Hepatocyte (in vitro differentiated cells): Measurements from ENCODE around the gene ASB8. TPM values are rescaled to one million over a fixed set of nuclear protein-coding genes. Genes with fewer than 3 reads are reported as not detected.
"Not testable (repeated sequence)": the region's sequence is repeated elsewhere in the genome, so short reads cannot be mapped to it uniquely, and the experiment has no call there.

Experiments
- DNase-seq: peaks from one replicate; pipeline ENCODE4 v3.0.0-alpha.2; 2016; ENCODE audit warnings: low spot score
- H2AFZ ChIP-seq: fragments of 200-600 bp; sonication (generic); 2 replicates; pipeline ENCODE4 v1.6.0; 2016; ENCODE audit warnings: antibody characterized with exemption, mild to moderate bottlenecking
- H3K27ac ChIP-seq: fragments of 200-600 bp; sonication (generic); 2 replicates; pipeline ENCODE4 v1.5.1; 2016; ENCODE audit warnings: mild to moderate bottlenecking
- H3K27me3 ChIP-seq: fragments of 200-600 bp; sonication (generic); 2 replicates; pipeline ENCODE4 v1.6.1; 2016
- H3K36me3 ChIP-seq: fragments of 200-600 bp; sonication (generic); replicated peaks from 2 replicates; pipeline ENCODE4 v1.5.1; 2016; ENCODE audit warnings: low read depth; ENCODE audit not compliant: insufficient read depth
- H3K4me1 ChIP-seq: fragments of 200-600 bp; sonication (generic); 2 replicates; pipeline ENCODE4 v1.5.1; 2016; ENCODE audit warnings: mild to moderate bottlenecking, moderate library complexity; ENCODE audit not compliant: insufficient read depth
- H3K4me2 ChIP-seq: fragments of 200-600 bp; sonication (generic); 2 replicates; pipeline ENCODE4 v1.6.0; 2016
- H3K4me3 ChIP-seq: fragments of 200-600 bp; sonication (generic); 2 replicates; pipeline ENCODE4 v1.5.1; 2016; ENCODE audit warnings: mild to moderate bottlenecking
- H3K79me2 ChIP-seq: fragments of 200-600 bp; sonication (generic); 2 replicates; pipeline ENCODE4 v1.6.0; 2017; ENCODE audit warnings: mild to moderate bottlenecking
- H3K9me2 ChIP-seq: fragments of 200-600 bp; sonication (generic); replicated peaks from 2 replicates; pipeline ENCODE4 v1.6.0; 2017; ENCODE audit warnings: mild to moderate bottlenecking; ENCODE audit not compliant: insufficient read depth
- H3K9me3 ChIP-seq: fragments of 200-600 bp; sonication (generic); 2 replicates; pipeline ENCODE4 v1.5.1; 2016; ENCODE audit warnings: low read depth, mild to moderate bottlenecking
- H4K20me1 ChIP-seq: fragments of 200-600 bp; sonication (generic); 2 replicates; pipeline ENCODE4 v1.6.0; 2016; ENCODE audit warnings: mild to moderate bottlenecking; ENCODE audit not compliant: insufficient read depth, poor library complexity, severe bottlenecking
- EZH2 ChIP-seq: fragments of 200-600 bp; sonication (generic); IDR thresholded peaks from 2 replicates; pipeline ENCODE4 v1.6.1; 2016; ENCODE audit warnings: antibody characterized with exemption, mild to moderate bottlenecking, borderline replicate concordance
- EZH2phosphoT487 ChIP-seq: fragments of 200-600 bp; sonication (generic); IDR thresholded peaks from one replicate; pipeline ENCODE4 v1.6.1; 2018; ENCODE audit warnings: antibody characterized with exemption, mild to moderate bottlenecking, low read depth, moderate library complexity; ENCODE audit not compliant: unreplicated experiment, severe bottlenecking
- WGBS: methylation state at CpG from one replicate; pipeline ENCODE4 v1.1.6; 2016; ENCODE audit warnings: low lambda C conversion rate; ENCODE audit errors: missing lambda C conversion rate; 5-methylcytosine and 5-hydroxymethylcytosine counted together
- polyA plus RNA-seq: library from polyadenylated mRNA; unstranded; fragments of >200 nt; fragmentation: Nextera tagmentation; extraction: Ambion mirVana; gene quantifications from 2 replicates; pipeline ENCODE4 v1.2.1, GENCODE V29; 2016
- total RNA-seq: library from RNA; depleted of rRNA; stranded (reverse); fragments of >200 nt; gene quantifications from 2 replicates; pipeline ENCODE4 v1.2.3, GENCODE V29; 2014
- TF ChIP-seq, protein P1 (sequence below): fragments of 200-600 bp; sonication (generic); IDR thresholded peaks from 2 replicates; pipeline ENCODE4 v1.5.1; 2016; ENCODE audit warnings: antibody characterized with exemption, mild to moderate bottlenecking; ENCODE audit not compliant: poor library complexity

Gene ASB8
- total and polyA plus RNA-seq, 2 experiments from 2014 or later: 27.2 to 29.0 TPM

DNA sequence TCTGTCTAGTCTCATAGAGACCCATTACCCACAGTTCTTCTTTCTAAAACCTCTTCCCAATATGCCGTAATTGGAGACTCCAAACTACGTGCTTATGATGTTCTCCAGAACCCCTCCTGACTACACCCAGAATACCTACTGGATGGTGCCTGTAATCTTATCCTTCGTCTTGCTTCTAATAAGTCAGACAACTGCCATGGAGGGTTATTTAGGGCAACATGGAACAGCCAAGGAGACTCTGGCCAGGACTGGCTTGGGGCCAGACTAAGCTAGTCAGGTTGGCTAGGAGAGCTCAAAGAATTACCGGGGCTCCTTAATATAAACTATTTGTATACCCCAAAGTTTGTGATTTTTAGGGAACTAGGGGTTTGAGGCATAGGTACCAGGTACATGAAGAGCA, 31.3 kb downstream of the ASB8 start:
- H3K36me3 ChIP-seq: no peaks in the 10 kb centered on the region
- TF ChIP-seq, protein P1, sequence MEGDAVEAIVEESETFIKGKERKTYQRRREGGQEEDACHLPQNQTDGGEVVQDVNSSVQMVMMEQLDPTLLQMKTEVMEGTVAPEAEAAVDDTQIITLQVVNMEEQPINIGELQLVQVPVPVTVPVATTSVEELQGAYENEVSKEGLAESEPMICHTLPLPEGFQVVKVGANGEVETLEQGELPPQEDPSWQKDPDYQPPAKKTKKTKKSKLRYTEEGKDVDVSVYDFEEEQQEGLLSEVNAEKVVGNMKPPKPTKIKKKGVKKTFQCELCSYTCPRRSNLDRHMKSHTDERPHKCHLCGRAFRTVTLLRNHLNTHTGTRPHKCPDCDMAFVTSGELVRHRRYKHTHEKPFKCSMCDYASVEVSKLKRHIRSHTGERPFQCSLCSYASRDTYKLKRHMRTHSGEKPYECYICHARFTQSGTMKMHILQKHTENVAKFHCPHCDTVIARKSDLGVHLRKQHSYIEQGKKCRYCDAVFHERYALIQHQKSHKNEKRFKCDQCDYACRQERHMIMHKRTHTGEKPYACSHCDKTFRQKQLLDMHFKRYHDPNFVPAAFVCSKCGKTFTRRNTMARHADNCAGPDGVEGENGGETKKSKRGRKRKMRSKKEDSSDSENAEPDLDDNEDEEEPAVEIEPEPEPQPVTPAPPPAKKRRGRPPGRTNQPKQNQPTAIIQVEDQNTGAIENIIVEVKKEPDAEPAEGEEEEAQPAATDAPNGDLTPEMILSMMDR: no peak
- TF ChIP-seq EZH2: no peak
- no peak for TF ChIP-seq EZH2phosphoT487
- no peaks in the 10 kb centered on the region for H4K20me1 ChIP-seq
- peaks cover 20% of the 10 kb centered on the region for H3K79me2 ChIP-seq
- no peak for DNase-seq
- no peak overlapping the region for H3K4me3 ChIP-seq
- H3K27me3 ChIP-seq: no peaks in the 10 kb centered on the region
- H3K9me2 ChIP-seq: no peaks in the 10 kb centered on the region
- H3K27ac ChIP-seq: no peak overlapping the region
- no peak overlapping the region for H2AFZ ChIP-seq
- WGBS: 58% methylated on average over 4 of the region's 4 CpGs
- H3K4me1 ChIP-seq: no peaks in the 10 kb centered on the region
- no peak overlapping the region for H3K4me2 ChIP-seq
- no peaks in the 10 kb centered on the region for H3K9me3 ChIP-seq

DNA sequence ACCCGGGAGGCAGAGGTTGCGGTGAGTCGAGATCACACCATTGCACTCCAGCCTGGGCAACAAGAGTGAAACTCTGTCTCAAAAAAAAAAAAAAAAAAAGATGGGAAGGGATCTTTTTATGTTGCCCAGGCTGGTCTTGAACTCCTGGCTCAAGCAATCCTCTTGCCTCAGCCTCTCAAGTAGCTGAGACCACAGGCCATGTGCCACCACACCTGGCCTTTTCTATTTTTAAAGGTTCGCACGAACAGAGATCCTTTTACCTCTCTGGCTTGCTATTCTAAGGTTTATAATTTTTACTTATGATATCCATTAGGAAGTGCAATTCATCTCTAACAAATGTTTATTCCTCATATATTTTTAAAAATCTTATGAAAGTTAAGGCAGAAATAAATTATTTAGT, 31.8 kb downstream of the ASB8 start:
- not testable (repeated sequence) for H2AFZ ChIP-seq, H3K36me3 ChIP-seq
- WGBS: 92% methylated on average over 4 of the region's 5 CpGs

DNA sequence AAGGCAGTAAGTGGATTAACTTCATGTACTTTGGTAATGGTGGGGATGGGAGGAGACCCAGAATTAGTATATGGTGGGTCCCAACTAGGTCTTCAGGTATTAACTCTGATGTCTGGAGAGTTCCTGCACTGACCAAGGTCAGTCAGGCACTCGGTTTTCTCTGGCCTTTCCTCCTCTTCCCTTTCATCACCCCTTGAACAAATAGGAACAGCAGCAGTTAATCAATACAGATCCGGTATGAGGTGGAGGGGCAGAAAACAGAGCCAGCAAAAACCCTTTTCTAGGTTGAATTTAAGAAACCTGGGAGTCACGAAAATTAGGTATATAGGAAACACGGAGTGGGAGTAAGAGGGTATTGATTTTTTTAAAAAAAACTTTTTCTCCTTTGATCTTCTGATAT, 34.1 kb downstream of the ASB8 start:
- Histone ChIP-seq H3K79me2 (peaks cover 32% of the 10 kb centered on the region), H4K20me1 (no peaks in the 10 kb centered on the region), H2AFZ (no peak overlapping the region), H3K27me3 (no peaks in the 10 kb centered on the region), H3K4me1 (peaks cover 3% of the 10 kb centered on the region), H3K9me2 (no peaks in the 10 kb centered on the region), H3K36me3 (no peaks in the 10 kb centered on the region), H3K9me3 (no peaks in the 10 kb centered on the region), H3K4me2 (no peak overlapping the region), H3K27ac (no peak overlapping the region), H3K4me3 (no peak overlapping the region)
- TF ChIP-seq, protein P1: no peak
- TF ChIP-seq EZH2 (no peak), EZH2phosphoT487 (no peak)
- DNase-seq: no peak
- 78% methylated on average over 4 of the region's 4 CpGs for WGBS

More for the DNA sequence above, 31.8 kb downstream of the ASB8 start:
- H3K9me3 ChIP-seq, H4K20me1 ChIP-seq, H3K27ac ChIP-seq, H3K4me1 ChIP-seq, H3K9me2 ChIP-seq, H3K27me3 ChIP-seq, DNase-seq, H3K4me2 ChIP-seq, H3K4me3 ChIP-seq: not testable (repeated sequence)
- H3K79me2 ChIP-seq: peaks cover 25% of the 10 kb centered on the region

DNA sequence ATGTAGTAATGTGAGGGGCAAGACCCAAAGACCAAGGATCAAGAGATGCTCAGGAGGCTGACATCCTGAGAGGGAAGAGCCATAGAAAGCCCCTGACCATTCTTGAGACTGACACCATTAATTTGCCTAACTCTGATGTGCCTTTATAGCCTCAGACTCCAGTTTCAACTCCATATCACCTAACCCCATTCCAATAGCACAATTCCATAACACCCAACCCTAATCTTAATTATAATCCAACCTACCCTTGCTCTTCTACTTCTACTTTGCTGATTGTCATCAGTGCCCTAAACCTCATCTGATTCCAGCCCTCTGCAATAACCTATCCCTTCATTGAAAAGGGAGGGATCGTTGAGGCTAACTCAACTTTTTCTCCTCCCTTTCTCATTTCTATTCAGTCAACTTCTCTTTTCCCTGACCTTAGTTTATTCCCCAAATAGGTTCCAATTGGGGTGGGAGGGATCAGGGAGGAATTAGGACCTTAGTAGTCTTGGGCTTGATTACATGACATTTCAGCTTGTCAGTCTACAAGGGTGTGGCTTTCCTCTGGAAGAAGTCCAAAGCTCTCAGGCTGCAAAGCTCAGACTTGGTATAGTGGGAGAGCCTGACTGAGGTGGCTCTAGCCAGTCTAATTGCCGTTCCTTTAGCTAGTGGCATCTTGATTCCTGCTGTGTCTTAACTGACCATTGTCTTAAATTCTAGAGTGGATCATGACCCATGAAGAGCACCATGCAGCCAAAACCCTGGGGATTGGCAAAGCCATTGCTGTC, 35.1 kb downstream of the ASB8 start:
- peaks cover 3% of the 10 kb centered on the region for H3K4me1 ChIP-seq
- H3K27ac ChIP-seq: no peak overlapping the region
- H3K4me2 ChIP-seq: no peak overlapping the region
- no peak overlapping the region for H2AFZ ChIP-seq
- no peak overlapping the region for H3K4me3 ChIP-seq
- TF ChIP-seq, protein P1: no peak
- TF ChIP-seq EZH2phosphoT487 (no peak), EZH2 (no peak)
- WGBS: 98% methylated on average over 2 of the region's 2 CpGs
- H3K9me3 ChIP-seq: no peaks in the 10 kb centered on the region
- H3K36me3 ChIP-seq: no peaks in the 10 kb centered on the region
- DNase-seq: no peak
- H4K20me1 ChIP-seq: no peaks in the 10 kb centered on the region
- H3K79me2 ChIP-seq: peaks cover 29% of the 10 kb centered on the region
- no peaks in the 10 kb centered on the region for H3K9me2 ChIP-seq
- H3K27me3 ChIP-seq: no peaks in the 10 kb centered on the region
